C4-2B (cell line): ENCODE measurements around the gene TLR3.

Source experiments
- H3K27ac ChIP-seq: fragments of 450-650 bp; 2 replicates; pipeline ENCODE4 v1.5.1; 2017
- CTCF ChIP-seq: fragments of 450-650 bp; conservative IDR thresholded peaks from 2 replicates; pipeline ENCODE4 v1.5.1; 2017; ENCODE audit warnings: mild to moderate bottlenecking
- ZFX ChIP-seq: fragments of 450-650 bp; IDR thresholded peaks from 2 replicates; pipeline ENCODE4 v1.6.1; 2017

The TLR3 gene

DNA sequence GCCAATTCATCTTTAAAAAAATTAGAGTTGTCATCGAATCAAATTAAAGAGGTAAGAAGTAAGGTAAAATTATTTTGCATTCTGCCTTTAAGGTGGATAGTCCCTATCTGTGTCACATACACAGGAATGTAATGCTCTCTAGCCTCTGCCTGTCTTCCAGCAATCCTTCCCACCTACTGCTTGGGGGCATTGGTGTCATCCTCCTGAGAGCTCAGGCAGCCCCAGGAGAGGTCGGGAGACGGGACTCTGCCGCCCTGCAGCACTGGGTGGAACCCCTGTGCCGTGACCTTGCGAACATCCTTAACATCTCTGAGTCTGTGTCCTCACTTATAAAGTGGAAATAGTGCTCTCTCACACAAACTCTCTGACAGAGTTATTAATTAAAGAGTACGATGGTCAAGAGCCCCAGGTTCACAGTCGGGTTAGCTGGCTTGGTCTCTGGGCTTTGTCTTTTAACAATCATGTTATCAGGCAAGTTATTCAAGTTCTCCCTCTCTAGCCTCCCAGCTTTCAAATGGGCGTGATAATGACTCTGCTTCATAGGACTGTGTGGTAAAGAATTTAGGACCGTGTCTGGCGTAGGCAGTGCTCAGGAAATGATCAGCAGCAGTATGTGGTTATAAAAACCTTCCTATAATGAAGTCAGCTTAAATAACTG, 10.2 kb downstream of the TLR3 start:
- TF ChIP-seq CTCF, result no peak
- no peak for TF ChIP-seq ZFX
- peak overlapping the region; percentile 10; the same call in 1 of the 2 replicates for H3K27ac ChIP-seq

- no peak overlapping the region; the same call in 1 of the 2 replicates for H3K27ac ChIP-seq
- TF ChIP-seq ZFX (no peak), CTCF (no peak)
Observed at GRCh38 chr4:186079694-186080093, 10.7 kb downstream of the TLR3 start.

- H3K27ac ChIP-seq, result no peak overlapping the region
- TF ChIP-seq CTCF, result no peak
- no peak for TF ChIP-seq ZFX
Observed at GRCh38 chr4:186081202-186081807, 12.3 kb downstream of the TLR3 start.

- no peak overlapping the region for H3K27ac ChIP-seq
- no peak for TF ChIP-seq CTCF
- no peak for TF ChIP-seq ZFX
Observed at GRCh38 chr4:186082221-186082620, 13.3 kb downstream of the TLR3 start.

GRCh38 chr4:186088523-186088922, 19.6 kb downstream of the TLR3 start:
- no peak overlapping the region for H3K27ac ChIP-seq
- TF ChIP-seq CTCF, result no peak
- no peak for TF ChIP-seq ZFX

GRCh38 chr4:186092296-186092695, 23.3 kb downstream of the TLR3 start:
- H3K27ac ChIP-seq, result no peak overlapping the region
- TF ChIP-seq ZFX, result no peak
- TF ChIP-seq CTCF, result no peak

DNA sequence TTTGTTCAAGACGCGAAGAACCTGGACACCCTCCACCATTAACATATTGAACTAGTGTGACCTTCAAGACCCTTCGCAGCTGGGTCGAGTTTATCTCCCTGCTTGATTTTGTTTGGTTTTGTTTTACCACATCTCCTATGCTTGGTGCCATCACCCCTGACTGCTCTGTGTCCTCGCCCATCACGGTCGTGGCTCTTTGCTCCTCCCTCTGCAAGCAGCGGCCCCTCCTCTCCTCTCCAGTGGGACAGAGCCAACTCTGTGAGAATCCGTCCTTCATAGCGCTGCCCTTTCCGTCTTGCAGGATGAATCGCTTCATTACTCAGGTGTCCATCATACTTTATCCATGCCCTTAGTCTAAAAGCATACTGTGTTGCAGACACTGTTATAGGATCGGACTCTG, 26.4 kb downstream of the TLR3 start:
- no peak overlapping the region for H3K27ac ChIP-seq
- TF ChIP-seq CTCF (no peak), ZFX (no peak)
